ENCODE results near the gene KCNJ15.

The KCNJ15 gene

GRCh38 chr21:38325216-38325615 lies 68.4 kb downstream of the KCNJ15 start:
- Histone ChIP-seq H3K27me3 (ENCODE audit: control insufficient read depth in 1 of 2, insufficient read depth in 2 of 2, low read length in 2 of 2) (peaks cover 0 to 6% of the 10 kb centered on the region in 2 donors), H3K4me3 (ENCODE audit: low read depth in 1 of 2, low read length in 2 of 2) (no peak overlapping the region), H3K9ac (ENCODE audit: low read depth in 1 of 2, low read length in 2 of 2) (no peak overlapping the region), H3K36me3 (ENCODE audit: control insufficient read depth in 1 of 2, insufficient read depth in 2 of 2, low read length in 2 of 2) (no peaks in the 10 kb centered on the region), H3K9me3 (ENCODE audit: control insufficient read depth in 1 of 2, low read length in 2 of 2) (no peaks in the 10 kb centered on the region), H3K27ac (ENCODE audit: low read depth, low read length) (no peak overlapping the region), H3K4me1 (ENCODE audit: control insufficient read depth in 1 of 2, insufficient read depth in 2 of 2, low read length in 2 of 2) (no peaks in the 10 kb centered on the region)

GRCh38 chr21:38325731-38326420 lies 69.1 kb downstream of the KCNJ15 start:
- Histone ChIP-seq H3K36me3 (ENCODE audit: control insufficient read depth in 1 of 2, insufficient read depth in 2 of 2, low read length in 2 of 2) (no peaks in the 10 kb centered on the region), H3K9ac (ENCODE audit: low read depth in 1 of 2, low read length in 2 of 2) (no peak overlapping the region), H3K4me1 (ENCODE audit: control insufficient read depth in 1 of 2, insufficient read depth in 2 of 2, low read length in 2 of 2) (no peaks in the 10 kb centered on the region), H3K4me3 (ENCODE audit: low read depth in 1 of 2, low read length in 2 of 2) (no peak overlapping the region), H3K27ac (ENCODE audit: low read depth, low read length) (no peak overlapping the region), H3K9me3 (ENCODE audit: control insufficient read depth in 1 of 2, low read length in 2 of 2) (no peaks in the 10 kb centered on the region), H3K27me3 (ENCODE audit: control insufficient read depth in 1 of 2, insufficient read depth in 2 of 2, low read length in 2 of 2) (peaks cover 0 to 6% of the 10 kb centered on the region in 2 donors)

- H3K36me3 ChIP-seq (ENCODE audit: control insufficient read depth in 1 of 2, insufficient read depth in 2 of 2, low read length in 2 of 2), result no peaks in the 10 kb centered on the region
- H3K4me3 ChIP-seq (ENCODE audit: low read depth in 1 of 2, low read length in 2 of 2), result no peak overlapping the region
- H3K27me3 ChIP-seq (ENCODE audit: control insufficient read depth in 1 of 2, insufficient read depth in 2 of 2, low read length in 2 of 2), result peaks cover 0 to 6% of the 10 kb centered on the region in 2 donors
- H3K27ac ChIP-seq (ENCODE audit: low read depth, low read length), result no peak overlapping the region
- no peaks in the 10 kb centered on the region for H3K4me1 ChIP-seq (ENCODE audit: control insufficient read depth in 1 of 2, insufficient read depth in 2 of 2, low read length in 2 of 2)
- no peak overlapping the region for H3K9ac ChIP-seq (ENCODE audit: low read depth in 1 of 2, low read length in 2 of 2)
- H3K9me3 ChIP-seq (ENCODE audit: control insufficient read depth in 1 of 2, low read length in 2 of 2), result no peaks in the 10 kb centered on the region
Observed at GRCh38 chr21:38326429-38326828, 69.6 kb downstream of the KCNJ15 start.

GRCh38 chr21:38326899-38327298 lies 70.1 kb downstream of the KCNJ15 start:
- peaks cover 0 to 6% of the 10 kb centered on the region in 2 donors for H3K27me3 ChIP-seq (ENCODE audit: control insufficient read depth in 1 of 2, insufficient read depth in 2 of 2, low read length in 2 of 2)
- H3K4me1 ChIP-seq (ENCODE audit: control insufficient read depth in 1 of 2, insufficient read depth in 2 of 2, low read length in 2 of 2), result no peaks in the 10 kb centered on the region
- H3K9me3 ChIP-seq (ENCODE audit: control insufficient read depth in 1 of 2, low read length in 2 of 2), result no peaks in the 10 kb centered on the region
- H3K36me3 ChIP-seq (ENCODE audit: control insufficient read depth in 1 of 2, insufficient read depth in 2 of 2, low read length in 2 of 2), result no peaks in the 10 kb centered on the region
- no peak overlapping the region for H3K4me3 ChIP-seq (ENCODE audit: low read depth in 1 of 2, low read length in 2 of 2)
- H3K27ac ChIP-seq (ENCODE audit: low read depth, low read length), result no peak overlapping the region
- H3K9ac ChIP-seq (ENCODE audit: low read depth in 1 of 2, low read length in 2 of 2), result no peak overlapping the region

- Histone ChIP-seq H3K9ac (ENCODE audit: low read depth in 1 of 2, low read length in 2 of 2) (no peak overlapping the region), H3K4me3 (ENCODE audit: low read depth in 1 of 2, low read length in 2 of 2) (no peak overlapping the region), H3K27ac (ENCODE audit: low read depth, low read length) (no peak overlapping the region), H3K9me3 (ENCODE audit: control insufficient read depth in 1 of 2, low read length in 2 of 2) (no peaks in the 10 kb centered on the region), H3K4me1 (ENCODE audit: control insufficient read depth in 1 of 2, insufficient read depth in 2 of 2, low read length in 2 of 2) (no peaks in the 10 kb centered on the region), H3K27me3 (ENCODE audit: control insufficient read depth in 1 of 2, insufficient read depth in 2 of 2, low read length in 2 of 2) (peaks cover 0 to 6% of the 10 kb centered on the region in 2 donors), H3K36me3 (ENCODE audit: control insufficient read depth in 1 of 2, insufficient read depth in 2 of 2, low read length in 2 of 2) (no peaks in the 10 kb centered on the region)
Observed at GRCh38 chr21:38327984-38328383, 71.2 kb downstream of the KCNJ15 start.

- H3K4me1 ChIP-seq (ENCODE audit: control insufficient read depth in 1 of 2, insufficient read depth in 2 of 2, low read length in 2 of 2), result no peaks in the 10 kb centered on the region
- no peak overlapping the region for H3K27ac ChIP-seq (ENCODE audit: low read depth, low read length)
- H3K4me3 ChIP-seq (ENCODE audit: low read depth in 1 of 2, low read length in 2 of 2), result no peak overlapping the region
- H3K9ac ChIP-seq (ENCODE audit: low read depth in 1 of 2, low read length in 2 of 2), result no peak overlapping the region
- H3K36me3 ChIP-seq (ENCODE audit: control insufficient read depth in 1 of 2, insufficient read depth in 2 of 2, low read length in 2 of 2), result no peaks in the 10 kb centered on the region
- H3K9me3 ChIP-seq (ENCODE audit: control insufficient read depth in 1 of 2, low read length in 2 of 2), result no peaks in the 10 kb centered on the region
- peaks cover 0 to 6% of the 10 kb centered on the region in 2 donors for H3K27me3 ChIP-seq (ENCODE audit: control insufficient read depth in 1 of 2, insufficient read depth in 2 of 2, low read length in 2 of 2)
Observed at GRCh38 chr21:38329162-38329561, 72.4 kb downstream of the KCNJ15 start.

- H3K4me3 ChIP-seq (ENCODE audit: low read depth in 1 of 2, low read length in 2 of 2), result no peak overlapping the region
- no peak overlapping the region for H3K9ac ChIP-seq (ENCODE audit: low read depth in 1 of 2, low read length in 2 of 2)
- H3K9me3 ChIP-seq (ENCODE audit: control insufficient read depth in 1 of 2, low read length in 2 of 2), result no peaks in the 10 kb centered on the region
- H3K27ac ChIP-seq (ENCODE audit: low read depth, low read length), result no peak overlapping the region
- no peaks in the 10 kb centered on the region for H3K36me3 ChIP-seq (ENCODE audit: control insufficient read depth in 1 of 2, insufficient read depth in 2 of 2, low read length in 2 of 2)
- peaks cover 0 to 6% of the 10 kb centered on the region in 2 donors for H3K27me3 ChIP-seq (ENCODE audit: control insufficient read depth in 1 of 2, insufficient read depth in 2 of 2, low read length in 2 of 2)
- no peaks in the 10 kb centered on the region for H3K4me1 ChIP-seq (ENCODE audit: control insufficient read depth in 1 of 2, insufficient read depth in 2 of 2, low read length in 2 of 2)
Observed at GRCh38 chr21:38330666-38331065, 73.9 kb downstream of the KCNJ15 start.

- no peak overlapping the region for H3K4me3 ChIP-seq (ENCODE audit: low read depth in 1 of 2, low read length in 2 of 2)
- H3K27me3 ChIP-seq (ENCODE audit: control insufficient read depth in 1 of 2, insufficient read depth in 2 of 2, low read length in 2 of 2), result no peaks in the 10 kb centered on the region
- H3K27ac ChIP-seq (ENCODE audit: low read depth, low read length), result no peak overlapping the region
- no peaks in the 10 kb centered on the region for H3K9me3 ChIP-seq (ENCODE audit: control insufficient read depth in 1 of 2, low read length in 2 of 2)
- no peak overlapping the region for H3K9ac ChIP-seq (ENCODE audit: low read depth in 1 of 2, low read length in 2 of 2)
- no peaks in the 10 kb centered on the region for H3K36me3 ChIP-seq (ENCODE audit: control insufficient read depth in 1 of 2, insufficient read depth in 2 of 2, low read length in 2 of 2)
- H3K4me1 ChIP-seq (ENCODE audit: control insufficient read depth in 1 of 2, insufficient read depth in 2 of 2, low read length in 2 of 2), result no peaks in the 10 kb centered on the region
Observed at GRCh38 chr21:38333301-38334272, 76.8 kb downstream of the KCNJ15 start.

- Histone ChIP-seq H3K36me3 (ENCODE audit: control insufficient read depth in 1 of 2, insufficient read depth in 2 of 2, low read length in 2 of 2) (no peaks in the 10 kb centered on the region), H3K4me1 (ENCODE audit: control insufficient read depth in 1 of 2, insufficient read depth in 2 of 2, low read length in 2 of 2) (no peaks in the 10 kb centered on the region), H3K9me3 (ENCODE audit: control insufficient read depth in 1 of 2, low read length in 2 of 2) (no peaks in the 10 kb centered on the region), H3K9ac (ENCODE audit: low read depth in 1 of 2, low read length in 2 of 2) (no peak overlapping the region), H3K27ac (ENCODE audit: low read depth, low read length) (no peak overlapping the region), H3K27me3 (ENCODE audit: control insufficient read depth in 1 of 2, insufficient read depth in 2 of 2, low read length in 2 of 2) (no peaks in the 10 kb centered on the region), H3K4me3 (ENCODE audit: low read depth in 1 of 2, low read length in 2 of 2) (no peak overlapping the region)
Observed at GRCh38 chr21:38334866-38335265, 78.1 kb downstream of the KCNJ15 start.

- no peak overlapping the region for H3K4me3 ChIP-seq (ENCODE audit: low read depth in 1 of 2, low read length in 2 of 2)
- H3K27ac ChIP-seq (ENCODE audit: low read depth, low read length), result no peak overlapping the region
- H3K27me3 ChIP-seq (ENCODE audit: control insufficient read depth in 1 of 2, insufficient read depth in 2 of 2, low read length in 2 of 2), result no peaks in the 10 kb centered on the region
- H3K9ac ChIP-seq (ENCODE audit: low read depth in 1 of 2, low read length in 2 of 2), result no peak overlapping the region
- H3K9me3 ChIP-seq (ENCODE audit: control insufficient read depth in 1 of 2, low read length in 2 of 2), result no peaks in the 10 kb centered on the region
- H3K4me1 ChIP-seq (ENCODE audit: control insufficient read depth in 1 of 2, insufficient read depth in 2 of 2, low read length in 2 of 2), result no peaks in the 10 kb centered on the region
- no peaks in the 10 kb centered on the region for H3K36me3 ChIP-seq (ENCODE audit: control insufficient read depth in 1 of 2, insufficient read depth in 2 of 2, low read length in 2 of 2)
Observed at GRCh38 chr21:38337793-38338192, 81.0 kb downstream of the KCNJ15 start.
